Activated T-helper 1 cell treated with anti-CD3 and anti-CD28 coated beads, Interleukin-12 subunit alpha, Interleukin-12 subunit beta, Interleukin-2, Interleukin-4 antibody, amounts not matched to agents 30 ng/mL and 10 ng/mL and 1 ng/mL, durations not matched to agents 14 hours and 24 hours and 36 hours (primary cell): ENCODE results near the gene LRRN4. TPM values are rescaled to one million over a fixed set of nuclear protein-coding genes. Genes with fewer than 3 reads are reported as not detected.

Experiments
- DNase-seq: peaks from one replicate; pipeline ENCODE4 v3.0.0; 2021; ENCODE audit warnings: low spot score
- H3K27ac Mint-ChIP-seq: one replicate; pipeline ENCODE4 v1.8.0; 2021; ENCODE audit warnings: mild to moderate bottlenecking, mixed read lengths
- H3K27me3 Mint-ChIP-seq: one replicate; pipeline ENCODE4 v1.8.0; 2022; ENCODE audit warnings: mild to moderate bottlenecking, moderate library complexity, mixed read lengths; ENCODE audit not compliant: insufficient read depth
- H3K36me3 Mint-ChIP-seq: one replicate; pipeline ENCODE4 v1.8.0; 2021; ENCODE audit warnings: low read depth, mixed read lengths
- H3K4me1 Mint-ChIP-seq: one replicate; pipeline ENCODE4 v1.8.0; 2021; ENCODE audit warnings: low read depth, mixed read lengths
- H3K4me3 Mint-ChIP-seq: one replicate; pipeline ENCODE4 v1.8.0; 2021; ENCODE audit warnings: mild to moderate bottlenecking, moderate library complexity, mixed read lengths
- H3K9me3 Mint-ChIP-seq: one replicate; pipeline ENCODE4 v1.8.0; 2021; ENCODE audit warnings: mixed read lengths
- intact Hi-C: fragments of 100-400 bp; cut with micrococcal nuclease; formaldehyde crosslinking; loops from one replicate; pipeline ENCODE4 v1.15.1; 2024
- total RNA-seq: library from RNA; stranded (reverse); gene quantifications from 2 replicates; pipeline ENCODE4 v1.2.3, GENCODE V29; 2022

The LRRN4 gene
- total RNA-seq, 1 donor from 2014 or later, result not detected

- Mint-ChIP-seq H3K4me1 (peaks cover 20% of the 10 kb centered on the region), H3K9me3 (no peaks in the 10 kb centered on the region), H3K36me3 (peaks cover 50% of the 10 kb centered on the region), H3K27ac (no peak overlapping the region), H3K4me3 (no peak overlapping the region), H3K27me3 (no peaks in the 10 kb centered on the region)
- DNase-seq, result no peak
- intact Hi-C loops, result no loop called here
Observed at GRCh38 chr20:6014017-6014416, 39.8 kb downstream of the LRRN4 start.

GRCh38 chr20:6012179-6012578 is 41.7 kb downstream of the LRRN4 start:
- peak overlapping the region; percentile 48 for H3K27ac Mint-ChIP-seq

DNA sequence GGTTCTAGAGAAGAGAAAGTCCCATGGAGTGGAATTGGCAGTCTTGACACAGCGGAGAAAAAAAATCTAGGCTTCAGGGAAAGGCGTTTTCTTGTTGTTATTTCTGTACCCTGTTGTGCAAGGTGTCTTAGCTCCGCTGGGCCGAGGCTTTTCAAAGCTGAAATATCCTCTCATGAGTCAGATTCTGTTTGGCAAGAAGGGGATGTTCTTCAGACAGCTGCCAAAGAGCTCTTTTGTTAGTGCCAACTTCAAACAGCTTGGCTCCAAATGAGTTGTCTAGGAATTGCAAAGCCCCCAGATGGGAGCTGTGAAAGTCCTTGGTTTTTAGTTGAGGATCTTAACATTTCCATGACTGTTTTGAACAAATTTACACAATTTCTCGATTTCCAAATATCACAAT is 45.6 kb downstream of the LRRN4 start:
- Mint-ChIP-seq H3K27me3 (no peaks in the 10 kb centered on the region), H3K27ac (no peak overlapping the region), H3K4me3 (peak overlapping the region; percentile 16), H3K9me3 (no peaks in the 10 kb centered on the region), H3K4me1 (peaks cover 37% of the 10 kb centered on the region), H3K36me3 (peaks cover 25% of the 10 kb centered on the region)
- intact Hi-C loops, result no loop called here
- DNase-seq, result no peak

More at GRCh38 chr20:6012179-6012578, 41.7 kb downstream of the LRRN4 start:
- no peaks in the 10 kb centered on the region for H3K9me3 Mint-ChIP-seq
- no peak for DNase-seq
- H3K4me1 Mint-ChIP-seq, result peaks cover 28% of the 10 kb centered on the region
- no peak overlapping the region for H3K4me3 Mint-ChIP-seq
- H3K36me3 Mint-ChIP-seq, result peaks cover 43% of the 10 kb centered on the region
- H3K27me3 Mint-ChIP-seq, result no peaks in the 10 kb centered on the region
- intact Hi-C loops, result no loop called here

DNA sequence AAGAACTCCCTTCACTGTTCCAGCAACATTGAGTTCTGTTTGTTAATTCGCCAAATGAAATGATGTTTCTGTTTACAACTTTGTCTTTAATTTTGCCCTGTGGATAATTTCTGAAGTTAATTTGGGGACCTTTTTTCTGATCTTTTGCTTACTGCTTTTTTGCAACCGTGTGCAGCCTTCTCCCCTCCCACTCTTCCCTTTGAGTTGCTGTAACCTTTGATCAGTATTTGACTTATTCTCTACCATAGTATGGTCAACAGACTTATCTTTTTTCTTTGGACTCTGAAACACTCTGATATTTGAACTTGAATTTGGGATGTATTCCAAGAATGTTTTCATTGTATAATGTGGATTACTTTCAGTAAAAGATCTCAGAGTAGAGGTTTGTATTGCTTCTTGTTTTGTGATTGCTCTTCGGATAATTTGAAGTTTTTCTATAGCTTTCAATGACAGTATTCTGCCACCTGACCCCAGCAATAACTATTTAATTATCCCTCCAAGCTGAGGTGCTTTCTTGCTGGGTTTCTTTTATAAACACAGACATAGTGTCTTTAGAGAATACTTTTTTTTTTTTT is 46.2 kb downstream of the LRRN4 start:
- Mint-ChIP-seq H3K27me3 (no peaks in the 10 kb centered on the region), H3K4me3 (peak overlapping the region; percentile 98), H3K4me1 (peaks cover 37% of the 10 kb centered on the region), H3K9me3 (no peaks in the 10 kb centered on the region), H3K36me3 (peaks cover 22% of the 10 kb centered on the region), H3K27ac (peak overlapping the region; percentile 6)
- no peak for DNase-seq
- intact Hi-C loops, result no loop called here

GRCh38 chr20:6007094-6007528 is 46.7 kb downstream of the LRRN4 start:
- H3K27me3 Mint-ChIP-seq, result no peaks in the 10 kb centered on the region
- H3K9me3 Mint-ChIP-seq, result no peaks in the 10 kb centered on the region
- H3K27ac Mint-ChIP-seq, result peak overlapping the region; percentile 5
- intact Hi-C loops, result no loop called here
- no peak for DNase-seq
- H3K4me3 Mint-ChIP-seq, result peak overlapping the region; percentile 98
- peaks cover 17% of the 10 kb centered on the region for H3K36me3 Mint-ChIP-seq
- H3K4me1 Mint-ChIP-seq, result peaks cover 37% of the 10 kb centered on the region

GRCh38 chr20:6006603-6006949 is 47.3 kb downstream of the LRRN4 start:
- intact Hi-C loops, result no loop called here
- no peaks in the 10 kb centered on the region for H3K9me3 Mint-ChIP-seq
- peaks cover 37% of the 10 kb centered on the region for H3K4me1 Mint-ChIP-seq
- H3K27me3 Mint-ChIP-seq, result no peaks in the 10 kb centered on the region
- H3K27ac Mint-ChIP-seq, result peak overlapping the region; percentile 95
- peak overlapping the region; percentile 98 for H3K4me3 Mint-ChIP-seq
- DNase-seq, result no peak
- peaks cover 12% of the 10 kb centered on the region for H3K36me3 Mint-ChIP-seq

- Mint-ChIP-seq H3K27me3 (no peaks in the 10 kb centered on the region), H3K4me3 (no peak overlapping the region), H3K27ac (no peak overlapping the region), H3K9me3 (no peaks in the 10 kb centered on the region), H3K36me3 (peaks cover 4% of the 10 kb centered on the region), H3K4me1 (peaks cover 39% of the 10 kb centered on the region)
- intact Hi-C loops, result no loop called here
- no peak for DNase-seq
Observed at GRCh38 chr20:6000871-6001270, 53.0 kb downstream of the LRRN4 start.

DNA sequence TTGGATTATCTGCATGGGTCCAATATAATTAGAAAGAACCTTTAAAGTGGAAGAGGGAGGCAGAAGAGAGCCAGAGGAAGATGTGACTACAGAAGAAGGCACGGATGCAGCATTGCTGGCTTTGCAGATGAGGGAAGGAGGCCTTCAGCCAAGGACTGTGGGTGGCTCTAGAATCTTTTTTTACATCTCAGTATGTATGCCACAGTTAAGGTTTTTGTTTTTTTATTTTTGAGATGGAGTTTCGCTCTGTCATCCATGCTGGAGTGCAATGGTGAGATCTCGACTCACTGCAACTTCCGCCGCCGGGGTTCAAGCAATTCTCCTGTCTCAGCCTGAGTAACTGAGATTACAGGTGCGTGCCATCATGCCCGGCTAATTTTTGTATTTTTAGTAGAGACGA is 54.1 kb downstream of the LRRN4 start:
- Mint-ChIP-seq H3K27me3 (no peaks in the 10 kb centered on the region), H3K4me1 (peaks cover 35% of the 10 kb centered on the region), H3K36me3 (peaks cover 9% of the 10 kb centered on the region), H3K9me3 (no peaks in the 10 kb centered on the region), H3K4me3 (no peak overlapping the region), H3K27ac (no peak overlapping the region)
- DNase-seq, result no peak
- intact Hi-C loops, result no loop called here

- Mint-ChIP-seq H3K27ac (peak overlapping the region; percentile 77), H3K4me1 (peaks cover 21% of the 10 kb centered on the region), H3K4me3 (peak overlapping the region; percentile 2), H3K9me3 (no peaks in the 10 kb centered on the region), H3K36me3 (peaks cover 9% of the 10 kb centered on the region), H3K27me3 (no peaks in the 10 kb centered on the region)
- intact Hi-C loops, result loop anchor here (1.0 to 2.0 kb wide), 2 partner anchors 46 to 154 kb away; partner anchors contain the start of genes MCM8 and TRMT6
- DNase-seq, result peak; percentile 57
Observed at GRCh38 chr20:5996765-5997164, 57.1 kb downstream of the LRRN4 start.

- H3K36me3 Mint-ChIP-seq, result peaks cover 21% of the 10 kb centered on the region
- H3K4me1 Mint-ChIP-seq, result peaks cover 6% of the 10 kb centered on the region
- H3K4me3 Mint-ChIP-seq, result no peak overlapping the region
- H3K27me3 Mint-ChIP-seq, result no peaks in the 10 kb centered on the region
- H3K9me3 Mint-ChIP-seq, result no peaks in the 10 kb centered on the region
- intact Hi-C loops, result no loop called here
- DNase-seq, result no peak
- H3K27ac Mint-ChIP-seq, result no peak overlapping the region
Observed at GRCh38 chr20:5991623-5992441, 62.0 kb downstream of the LRRN4 start.

GRCh38 chr20:5990946-5991345 is 62.9 kb downstream of the LRRN4 start:
- Mint-ChIP-seq H3K27me3 (no peaks in the 10 kb centered on the region), H3K36me3 (peaks cover 20% of the 10 kb centered on the region)

More at GRCh38 chr20:5990946-5991345, 62.9 kb downstream of the LRRN4 start:
- intact Hi-C loops, result no loop called here
- no peaks in the 10 kb centered on the region for H3K9me3 Mint-ChIP-seq
- H3K4me3 Mint-ChIP-seq, result no peak overlapping the region
- no peak for DNase-seq
- no peak overlapping the region for H3K27ac Mint-ChIP-seq
- no peaks in the 10 kb centered on the region for H3K4me1 Mint-ChIP-seq
